SKM-1 (cell line): ENCODE data around the gene DHRS1.

Experiments used
- DNase-seq: peaks from one replicate; lab custom pipeline; 2025; ENCODE audit not compliant: unreplicated experiment; lab: John Stamatoyannopoulos, UW

The DHRS1 gene

GRCh38 chr14:24299255-24300191 is at the start of gene DHRS1, which contains the start of gene NOP9:
Gene DHRS1, minus strand, starts transcription at chr14:24299780. Its CDS starts 674 bp downstream, at chr14:24299106.
Gene NOP9, plus strand, starts transcription at chr14:24299850. Its CDS starts 105 bp downstream, at chr14:24299955.
- DNase-seq: peak; percentile 14

- no peak for DNase-seq
These were observed 48.6 kb upstream of the DHRS1 start for GRCh38 chr14:24348186-24348585.

- DNase-seq: no peak
These were observed 47.6 kb upstream of the DHRS1 start for GRCh38 chr14:24347134-24347533.

GRCh38 chr14:24343795-24344660 is 44.4 kb upstream of the DHRS1 start:
- DNase-seq: no peak

GRCh38 chr14:24342889-24343288 is 43.3 kb upstream of the DHRS1 start:
- DNase-seq: no peak

GRCh38 chr14:24340606-24341005 is 41.0 kb upstream of the DHRS1 start:
- DNase-seq: no peak

GRCh38 chr14:24339284-24340151 is 39.9 kb upstream of the DHRS1 start, which contains the start of gene RIPK3:
Gene RIPK3, minus strand, starts transcription at chr14:24339991. Its CDS starts 165 bp downstream, at chr14:24339826.
- DNase-seq: peak; percentile 25

GRCh38 chr14:24338843-24339242 is 39.3 kb upstream of the DHRS1 start:
- DNase-seq: no peak

- DNase-seq: no peak
These were observed 38.2 kb upstream of the DHRS1 start for GRCh38 chr14:24337824-24338175.

GRCh38 chr14:24337144-24337823 is 37.7 kb upstream of the DHRS1 start:
- no peak for DNase-seq

- no peak for DNase-seq
These were observed 36.0 kb upstream of the DHRS1 start for GRCh38 chr14:24335461-24336171.

GRCh38 chr14:24334431-24335291 is 35.1 kb upstream of the DHRS1 start, which contains the start of gene ADCY4:
Gene ADCY4, minus strand, starts transcription at chr14:24335071. Its CDS starts 419 bp downstream, at chr14:24334652.
- no peak for DNase-seq

GRCh38 chr14:24332268-24332993 is 32.9 kb upstream of the DHRS1 start:
- no peak for DNase-seq

GRCh38 chr14:24331731-24332267 is 32.2 kb upstream of the DHRS1 start:
- DNase-seq: no peak

GRCh38 chr14:24330973-24331674 is 31.5 kb upstream of the DHRS1 start:
- DNase-seq: no peak

GRCh38 chr14:24329736-24330135 is 30.2 kb upstream of the DHRS1 start:
- DNase-seq: no peak
